SU-DHL-6 (cell line): Measurements from ENCODE around the gene MDP1.

Experiments
- H2AFZ ChIP-seq: fragments of 200-600 bp; sonication (generic); 2 replicates; pipeline ENCODE4 v1.6.1; 2014; ENCODE audit warnings: low read depth, mild to moderate bottlenecking, moderate library complexity, mixed read lengths, antibody characterized with exemption, low read length; ENCODE audit not compliant: severe bottlenecking
- H3F3A ChIP-seq: fragments of 200-600 bp; shearing (Covaris generic); 2 replicates; pipeline ENCODE4 v1.6.0; 2016; ENCODE audit warnings: antibody characterized with exemption, mild to moderate bottlenecking; ENCODE audit not compliant: insufficient read depth
- H3K27ac ChIP-seq: fragments of 200-600 bp; sonication (generic); 2 replicates; pipeline ENCODE4 v1.5.1; 2016; ENCODE audit warnings: low read depth, mild to moderate bottlenecking, low read length, moderate library complexity, mixed read lengths
- H3K27me3 ChIP-seq: fragments of 200-600 bp; sonication (generic), shearing (Covaris generic); 2 replicates; pipeline ENCODE4 v1.6.0; 2014; ENCODE audit warnings: mild to moderate bottlenecking, low read length
- H3K36me3 ChIP-seq: fragments of 200-600 bp; sonication (generic); 2 replicates; pipeline ENCODE4 v1.6.1; 2014; ENCODE audit warnings: mild to moderate bottlenecking, low read length, mixed read lengths
- H3K4me2 ChIP-seq: fragments of 300-600, 200-600 bp; shearing (Covaris generic), sonication (generic); 2 replicates; pipeline ENCODE4 v1.6.0; 2014; ENCODE audit warnings: low read length, low read depth, mild to moderate bottlenecking; ENCODE audit not compliant: poor library complexity, severe bottlenecking
- H3K4me3 ChIP-seq: fragments of 200-600 bp; sonication (generic); 2 replicates; pipeline ENCODE4 v1.5.1; 2014; ENCODE audit warnings: antibody characterized with exemption, low read length, mild to moderate bottlenecking, mixed read lengths; ENCODE audit not compliant: insufficient read depth, poor library complexity, severe bottlenecking
- H3K79me2 ChIP-seq: fragments of 200-600 bp; sonication (generic); 2 replicates; pipeline ENCODE4 v1.6.1; 2014; ENCODE audit warnings: mild to moderate bottlenecking, low read length, moderate library complexity; ENCODE audit not compliant: insufficient read depth
- H3K9ac ChIP-seq: fragments of 200-600 bp; sonication (generic); 2 replicates; pipeline ENCODE4 v1.7.0; 2014; ENCODE audit warnings: mild to moderate bottlenecking, low read length
- H3K9me2 ChIP-seq: fragments of 200-600 bp; sonication (generic); replicated peaks from 2 replicates; pipeline ENCODE4 v1.6.1; 2014; ENCODE audit warnings: low read length; ENCODE audit not compliant: insufficient read depth
- H3K9me3 ChIP-seq: fragments of 200-600 bp; sonication (generic); 2 replicates; pipeline ENCODE4 v1.6.1; 2014; ENCODE audit warnings: low read length, mixed read lengths; ENCODE audit not compliant: insufficient read depth
- H4K20me1 ChIP-seq: fragments of 200-600 bp; sonication (generic); 2 replicates; pipeline ENCODE4 v1.6.1; 2014; ENCODE audit warnings: low read depth, mild to moderate bottlenecking, antibody characterized with exemption, low read length, moderate library complexity, mixed read lengths
- CTCF ChIP-seq: fragments of 200-600 bp; sonication (generic); IDR thresholded peaks from one replicate; pipeline ENCODE4 v1.5.1; 2017; ENCODE audit warnings: antibody characterized with exemption, mild to moderate bottlenecking, low read length, moderate library complexity; ENCODE audit not compliant: insufficient read depth, poor library complexity, severe bottlenecking
- EZH2phosphoT487 ChIP-seq: fragments of 200-600 bp; sonication (generic), shearing (Covaris generic); conservative IDR thresholded peaks from 2 replicates; pipeline ENCODE4 v1.6.1; 2018; ENCODE audit warnings: mild to moderate bottlenecking, antibody characterized with exemption, low read length, moderate library complexity, mixed read lengths

MDP1 gene

GRCh38 chr14:24211311-24211710 lies 4.6 kb downstream of the MDP1 start:
- no peak overlapping the region for H3K9ac ChIP-seq
- no peak overlapping the region for H2AFZ ChIP-seq
- no peaks in the 10 kb centered on the region for H4K20me1 ChIP-seq
- no peaks in the 10 kb centered on the region for H3K9me2 ChIP-seq
- no peak for TF ChIP-seq EZH2phosphoT487
- no peak for TF ChIP-seq CTCF
- no peaks in the 10 kb centered on the region for H3K9me3 ChIP-seq
- no peak overlapping the region for H3K4me3 ChIP-seq
- H3K27me3 ChIP-seq, result no peaks in the 10 kb centered on the region
- peak overlapping the region; percentile 45 for H3K4me2 ChIP-seq
- H3F3A ChIP-seq, result peaks cover 18% of the 10 kb centered on the region
- no peak overlapping the region for H3K27ac ChIP-seq
- H3K79me2 ChIP-seq, result no peaks in the 10 kb centered on the region
- H3K36me3 ChIP-seq, result no peaks in the 10 kb centered on the region

- TF ChIP-seq CTCF (no peak), EZH2phosphoT487 (no peak)
- Histone ChIP-seq H3K9me3 (no peaks in the 10 kb centered on the region), H3K27ac (no peak overlapping the region), H3K9ac (no peak overlapping the region), H3K79me2 (no peaks in the 10 kb centered on the region), H3K9me2 (no peaks in the 10 kb centered on the region), H3K27me3 (no peaks in the 10 kb centered on the region), H3K36me3 (no peaks in the 10 kb centered on the region), H4K20me1 (no peaks in the 10 kb centered on the region), H3K4me2 (no peak overlapping the region), H2AFZ (no peak overlapping the region), H3K4me3 (no peak overlapping the region), H3F3A (peaks cover 6% of the 10 kb centered on the region; the same call in 1 of the 2 replicates)
Observed at GRCh38 chr14:24207625-24208024, 8.2 kb downstream of the MDP1 start.

- no peaks in the 10 kb centered on the region for H3K27me3 ChIP-seq
- TF ChIP-seq CTCF (no peak), EZH2phosphoT487 (no peak)
- no peak overlapping the region for H2AFZ ChIP-seq
- H4K20me1 ChIP-seq, result no peaks in the 10 kb centered on the region
- no peaks in the 10 kb centered on the region for H3K36me3 ChIP-seq
- no peak overlapping the region for H3K27ac ChIP-seq
- no peaks in the 10 kb centered on the region for H3K9me3 ChIP-seq
- H3K9me2 ChIP-seq, result no peaks in the 10 kb centered on the region
- H3K4me3 ChIP-seq, result no peak overlapping the region
- no peak overlapping the region for H3K9ac ChIP-seq
- peaks cover 6% of the 10 kb centered on the region; the same call in 1 of the 2 replicates for H3F3A ChIP-seq
- H3K79me2 ChIP-seq, result no peaks in the 10 kb centered on the region
- no peak overlapping the region for H3K4me2 ChIP-seq
Observed at GRCh38 chr14:24207104-24207551, 8.7 kb downstream of the MDP1 start.
